NCI-H2107 treated with DMSO at 0.1 percent for 48 hours (cell line): Measurements from ENCODE around the gene KCNC1.

ENCODE experiments used
- DNase-seq: peaks from one replicate; lab custom pipeline; 2025; ENCODE audit not compliant: unreplicated experiment; lab: John Stamatoyannopoulos, UW

KCNC1 gene

DNA sequence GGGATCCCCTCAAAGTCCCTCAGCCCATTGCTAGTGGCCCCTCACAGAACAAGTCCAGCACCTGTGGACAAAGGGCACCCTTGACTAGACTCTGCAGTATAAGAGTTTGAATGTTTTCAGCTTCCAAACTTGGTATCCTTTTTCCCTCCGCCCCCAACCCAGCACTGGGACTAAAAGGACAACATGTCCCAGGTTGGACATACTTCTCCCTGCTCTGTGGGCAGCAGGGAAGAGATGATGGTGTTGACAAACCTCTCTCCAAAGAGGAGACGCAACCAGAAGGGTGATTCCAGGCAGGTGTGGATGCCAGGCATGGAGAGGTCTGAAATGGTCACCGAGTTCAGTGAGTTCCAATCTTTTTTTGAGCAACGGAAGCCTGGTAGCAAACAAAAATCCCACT is 19.7 kb upstream of the KCNC1 start:
- DNase-seq: no peak

DNA sequence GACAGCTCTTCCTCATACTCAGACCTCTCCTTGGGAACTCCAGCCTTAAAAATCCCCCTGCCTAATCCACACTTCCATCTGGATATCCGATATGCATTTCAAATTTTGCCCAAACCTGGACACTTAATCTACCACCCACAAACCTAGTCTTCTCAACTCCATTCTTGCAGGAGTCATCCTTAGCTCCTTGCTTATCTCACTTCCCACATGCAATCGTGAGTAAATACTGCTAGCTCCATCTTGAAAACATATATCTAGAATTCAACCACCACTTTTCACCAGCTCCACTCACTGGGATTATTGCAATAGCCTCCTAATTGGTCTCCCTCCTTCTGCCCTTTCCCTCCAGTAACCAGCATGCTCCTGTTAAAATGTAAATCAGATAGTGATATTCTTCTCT is 17.8 kb upstream of the KCNC1 start:
- no peak for DNase-seq

DNA sequence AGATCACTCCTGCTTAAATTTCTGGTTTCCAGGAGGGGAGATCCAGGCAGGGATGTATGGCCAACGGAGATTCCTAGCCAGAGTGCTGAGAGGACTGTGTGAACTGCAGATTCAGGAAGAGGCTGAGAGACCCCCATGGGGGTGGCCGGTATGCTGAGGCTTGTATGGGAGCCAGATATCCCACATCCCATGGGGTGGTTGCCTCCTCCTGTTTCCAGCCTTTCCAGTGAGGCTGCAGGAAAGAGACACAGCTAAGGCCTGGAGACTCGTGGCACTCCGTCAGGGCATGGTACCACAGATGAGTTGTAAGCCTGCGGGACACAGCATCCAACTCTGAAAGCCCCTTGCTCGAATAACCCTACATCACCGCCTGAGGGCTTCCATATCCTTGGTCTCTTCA is 16.6 kb upstream of the KCNC1 start:
- DNase-seq: no peak

DNA sequence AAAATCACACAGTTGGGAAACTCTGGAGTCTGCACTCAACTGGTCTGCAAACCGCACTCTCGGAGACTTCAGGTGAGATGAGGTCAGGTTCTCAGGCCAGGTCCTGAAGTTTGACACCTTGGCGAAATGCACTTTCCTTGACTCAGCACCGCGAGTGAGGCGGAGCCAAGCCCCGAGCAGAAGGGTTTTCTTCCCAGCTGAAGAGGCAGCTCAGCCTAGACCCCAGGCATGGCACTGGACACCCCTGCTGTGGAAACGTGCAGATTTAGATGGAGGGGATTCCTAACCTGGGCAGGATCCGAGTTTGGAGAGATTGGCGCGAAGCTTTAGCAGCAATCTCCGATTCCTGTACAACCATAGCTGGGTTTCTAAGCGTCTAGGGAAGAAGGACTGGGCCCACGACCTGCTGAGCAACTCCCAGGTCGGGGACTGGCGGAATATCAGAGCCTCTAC is 16.0 kb upstream of the KCNC1 start:
- no peak for DNase-seq

DNA sequence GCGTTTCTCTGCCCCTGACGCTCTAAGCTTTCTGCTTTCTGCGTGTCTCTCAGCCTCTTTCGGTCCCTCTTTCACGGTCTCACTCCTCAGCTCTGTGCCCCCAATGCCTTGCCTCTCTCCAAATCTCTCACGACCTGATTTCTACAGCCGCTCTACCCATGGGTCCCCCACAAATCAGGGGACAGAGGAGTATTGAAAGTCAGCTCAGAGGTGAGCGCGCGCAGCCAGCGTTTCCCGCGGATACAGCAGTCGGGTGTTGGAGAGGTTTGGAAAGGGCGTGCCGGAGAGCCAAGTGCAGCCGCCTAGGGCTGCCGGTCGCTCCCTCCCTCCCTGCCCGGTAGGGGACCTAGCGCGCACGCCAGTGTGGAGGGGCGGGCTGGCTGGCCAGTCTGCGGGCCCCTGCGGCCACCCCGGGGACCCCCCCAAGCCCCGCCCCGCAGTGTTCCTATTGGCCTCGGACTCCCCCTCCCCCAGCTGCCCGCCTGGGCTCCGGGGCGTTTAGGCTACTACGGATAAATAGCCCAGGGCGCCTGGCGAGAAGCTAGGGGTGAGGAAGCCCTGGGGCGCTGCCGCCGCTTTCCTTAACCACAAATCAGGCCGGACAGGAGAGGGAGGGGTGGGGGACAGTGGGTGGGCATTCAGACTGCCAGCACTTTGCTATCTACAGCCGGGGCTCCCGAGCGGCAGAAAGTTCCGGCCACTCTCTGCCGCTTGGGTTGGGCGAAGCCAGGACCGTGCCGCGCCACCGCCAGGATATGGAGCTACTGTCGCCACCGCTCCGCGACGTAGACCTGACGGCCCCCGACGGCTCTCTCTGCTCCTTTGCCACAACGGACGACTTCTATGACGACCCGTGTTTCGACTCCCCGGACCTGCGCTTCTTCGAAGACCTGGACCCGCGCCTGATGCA is 15.3 kb upstream of the KCNC1 start, which contains the start of gene MYOD1:
TSS of gene MYOD1 (plus strand) at position 544 of the 910 bp plus-strand sequence. CDS start at position 756, 212 bp downstream.
- no peak for DNase-seq

DNA sequence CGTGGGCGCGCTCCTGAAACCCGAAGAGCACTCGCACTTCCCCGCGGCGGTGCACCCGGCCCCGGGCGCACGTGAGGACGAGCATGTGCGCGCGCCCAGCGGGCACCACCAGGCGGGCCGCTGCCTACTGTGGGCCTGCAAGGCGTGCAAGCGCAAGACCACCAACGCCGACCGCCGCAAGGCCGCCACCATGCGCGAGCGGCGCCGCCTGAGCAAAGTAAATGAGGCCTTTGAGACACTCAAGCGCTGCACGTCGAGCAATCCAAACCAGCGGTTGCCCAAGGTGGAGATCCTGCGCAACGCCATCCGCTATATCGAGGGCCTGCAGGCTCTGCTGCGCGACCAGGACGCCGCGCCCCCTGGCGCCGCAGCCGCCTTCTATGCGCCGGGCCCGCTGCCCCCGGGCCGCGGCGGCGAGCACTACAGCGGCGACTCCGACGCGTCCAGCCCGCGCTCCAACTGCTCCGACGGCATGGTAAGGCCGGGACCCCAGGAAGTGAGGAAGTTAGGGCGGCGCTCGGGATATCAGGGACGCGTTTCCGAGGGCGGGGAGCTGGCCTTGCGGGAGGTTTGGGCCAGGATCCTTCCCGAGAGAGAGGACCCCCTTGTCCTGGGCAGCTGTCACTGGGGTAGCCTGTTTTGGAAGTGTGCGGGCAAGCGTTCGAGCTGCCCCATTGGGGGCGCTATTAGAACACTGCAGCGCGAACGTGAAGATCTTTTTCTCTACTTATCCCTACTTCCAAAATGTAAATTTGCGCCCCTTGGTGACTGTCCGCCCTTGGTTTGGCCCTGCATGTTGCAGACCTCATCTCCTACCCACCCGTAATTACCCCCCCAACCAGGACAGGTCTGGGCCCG is 14.4 kb upstream of the KCNC1 start:
- no peak for DNase-seq

DNA sequence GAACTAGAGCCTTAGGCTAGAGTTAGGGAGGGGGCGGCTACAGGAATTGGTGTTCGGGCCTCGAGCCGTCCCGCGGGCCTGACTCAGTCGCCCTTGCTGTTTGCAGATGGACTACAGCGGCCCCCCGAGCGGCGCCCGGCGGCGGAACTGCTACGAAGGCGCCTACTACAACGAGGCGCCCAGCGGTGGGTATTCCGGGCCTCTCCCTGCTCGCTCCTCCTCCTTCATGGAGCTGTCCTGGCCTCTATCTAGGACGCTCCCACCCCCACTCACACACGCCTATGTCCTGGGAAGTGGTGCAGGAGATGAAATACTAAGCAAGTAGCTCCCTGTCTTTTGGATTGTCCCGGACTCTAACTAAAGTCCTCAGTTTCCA is 13.8 kb upstream of the KCNC1 start:
- DNase-seq: no peak

DNA sequence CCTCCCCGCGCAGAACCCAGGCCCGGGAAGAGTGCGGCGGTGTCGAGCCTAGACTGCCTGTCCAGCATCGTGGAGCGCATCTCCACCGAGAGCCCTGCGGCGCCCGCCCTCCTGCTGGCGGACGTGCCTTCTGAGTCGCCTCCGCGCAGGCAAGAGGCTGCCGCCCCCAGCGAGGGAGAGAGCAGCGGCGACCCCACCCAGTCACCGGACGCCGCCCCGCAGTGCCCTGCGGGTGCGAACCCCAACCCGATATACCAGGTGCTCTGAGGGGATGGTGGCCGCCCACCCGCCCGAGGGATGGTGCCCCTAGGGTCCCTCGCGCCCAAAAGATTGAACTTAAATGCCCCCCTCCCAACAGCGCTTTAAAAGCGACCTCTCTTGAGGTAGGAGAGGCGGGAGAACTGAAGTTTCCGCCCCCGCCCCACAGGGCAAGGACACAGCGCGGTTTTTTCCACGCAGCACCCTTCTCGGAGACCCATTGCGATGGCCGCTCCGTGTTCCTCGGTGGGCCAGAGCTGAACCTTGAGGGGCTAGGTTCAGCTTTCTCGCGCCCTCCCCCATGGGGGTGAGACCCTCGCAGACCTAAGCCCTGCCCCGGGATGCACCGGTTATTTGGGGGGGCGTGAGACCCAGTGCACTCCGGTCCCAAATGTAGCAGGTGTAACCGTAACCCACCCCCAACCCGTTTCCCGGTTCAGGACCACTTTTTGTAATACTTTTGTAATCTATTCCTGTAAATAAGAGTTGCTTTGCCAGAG is 13.2 kb upstream of the KCNC1 start:
- DNase-seq: no peak

DNA sequence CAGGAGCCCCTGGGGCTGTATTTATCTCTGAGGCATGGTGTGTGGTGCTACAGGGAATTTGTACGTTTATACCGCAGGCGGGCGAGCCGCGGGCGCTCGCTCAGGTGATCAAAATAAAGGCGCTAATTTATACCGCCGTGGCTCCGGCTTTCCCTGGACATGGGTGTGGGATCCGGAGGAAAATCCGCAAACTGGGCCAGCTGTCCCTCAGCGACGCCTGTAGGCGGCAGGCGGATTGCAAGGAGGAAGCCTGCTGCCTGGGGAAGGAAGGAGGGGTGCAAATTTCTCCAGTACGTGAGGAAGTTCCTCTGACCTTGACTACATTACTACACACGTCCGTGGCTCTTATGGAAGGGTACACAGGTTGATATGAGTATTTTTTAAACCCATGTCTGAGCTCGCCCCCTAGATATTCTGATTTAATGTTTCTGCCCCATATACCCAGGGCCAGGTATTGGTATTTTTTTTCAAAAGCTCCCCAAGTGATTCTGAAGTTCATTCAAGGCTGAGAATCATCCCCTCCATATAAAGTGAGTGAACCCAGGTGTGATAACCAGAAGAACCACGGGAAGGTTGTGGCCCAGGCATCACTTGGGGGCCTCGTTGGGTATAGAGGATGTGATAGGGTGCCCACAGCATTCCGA is 12.5 kb upstream of the KCNC1 start:
- DNase-seq: no peak

DNA sequence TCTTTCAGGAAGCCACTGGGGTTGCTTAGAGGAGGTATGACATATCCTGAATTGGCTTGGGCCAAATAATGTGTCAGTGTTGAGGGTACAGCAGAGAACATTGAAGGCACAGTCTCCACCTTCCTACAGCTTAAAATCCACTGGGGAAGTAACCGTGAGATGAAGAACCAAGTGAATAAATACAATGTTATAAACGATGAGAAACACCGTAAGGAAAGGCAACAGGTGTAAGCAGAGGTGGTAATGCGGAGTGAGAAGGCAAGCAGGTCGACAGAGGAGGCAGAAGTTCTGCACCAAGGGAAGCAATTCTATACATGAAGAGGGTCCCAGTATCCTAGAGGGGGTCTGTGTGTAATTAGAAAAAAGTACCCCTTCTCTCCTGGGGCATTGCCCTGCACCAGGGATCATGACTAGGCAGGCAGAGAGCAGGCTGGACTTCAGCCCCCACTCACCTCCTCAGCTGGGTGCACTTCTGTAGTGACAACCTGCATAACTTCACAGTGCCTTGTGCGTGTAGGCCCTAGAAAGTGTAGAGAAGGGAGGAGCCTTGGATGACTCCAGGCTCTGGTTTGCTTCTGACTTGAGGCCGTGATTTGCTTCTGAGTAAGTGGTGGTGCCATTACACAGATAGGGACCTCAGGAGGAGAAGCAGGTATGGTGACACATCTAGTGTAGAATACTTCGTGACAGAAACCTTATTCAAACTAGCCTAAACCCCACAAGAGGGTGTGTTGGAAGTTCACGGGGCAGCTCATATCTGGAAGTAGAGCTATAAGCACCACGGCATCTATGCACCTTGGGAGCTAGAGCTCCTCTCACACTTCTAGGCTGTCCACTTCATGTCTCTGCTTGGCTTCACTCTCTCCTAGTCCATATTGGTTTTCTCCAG is 10.3 kb upstream of the KCNC1 start:
- no peak for DNase-seq

DNA sequence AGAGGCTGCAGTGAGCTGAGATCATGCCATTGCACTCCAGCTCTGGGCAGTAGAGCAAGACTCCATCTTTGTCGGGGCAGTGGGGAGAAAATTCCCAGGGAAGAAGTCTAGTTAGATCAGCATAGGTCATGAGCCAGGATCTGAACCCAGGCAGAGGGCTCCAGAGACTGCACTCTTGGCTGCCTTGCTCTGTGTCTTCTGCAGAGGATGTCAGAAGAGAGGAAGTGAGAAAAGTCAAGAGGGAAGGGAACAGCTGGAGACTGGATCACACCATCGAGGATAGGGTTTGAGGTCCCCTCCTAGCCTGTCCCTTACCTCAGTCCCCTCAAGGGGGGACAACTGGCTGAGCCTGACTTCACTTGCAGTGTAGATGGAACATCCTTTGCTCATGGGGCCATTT is 9.4 kb upstream of the KCNC1 start:
- no peak for DNase-seq

DNA sequence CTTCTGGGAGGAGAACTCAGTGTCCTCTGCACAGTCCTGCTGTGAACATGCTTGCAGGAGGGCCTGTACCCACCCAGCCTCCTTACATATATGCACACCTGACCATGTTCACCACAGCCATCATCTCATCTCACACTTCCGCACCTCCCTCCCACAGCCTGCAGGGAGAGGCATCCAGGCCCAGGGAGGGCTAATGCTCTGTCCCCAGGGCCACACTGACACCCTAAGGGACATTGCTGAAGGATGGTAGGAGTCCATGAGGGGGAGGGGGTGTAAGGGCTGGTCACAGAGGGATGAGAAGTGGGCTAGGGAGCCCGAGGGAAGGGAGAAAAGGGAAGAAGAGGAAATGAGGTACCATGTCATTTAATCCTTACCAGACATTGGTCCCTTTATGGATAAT is 4.4 kb upstream of the KCNC1 start:
- no peak for DNase-seq

DNA sequence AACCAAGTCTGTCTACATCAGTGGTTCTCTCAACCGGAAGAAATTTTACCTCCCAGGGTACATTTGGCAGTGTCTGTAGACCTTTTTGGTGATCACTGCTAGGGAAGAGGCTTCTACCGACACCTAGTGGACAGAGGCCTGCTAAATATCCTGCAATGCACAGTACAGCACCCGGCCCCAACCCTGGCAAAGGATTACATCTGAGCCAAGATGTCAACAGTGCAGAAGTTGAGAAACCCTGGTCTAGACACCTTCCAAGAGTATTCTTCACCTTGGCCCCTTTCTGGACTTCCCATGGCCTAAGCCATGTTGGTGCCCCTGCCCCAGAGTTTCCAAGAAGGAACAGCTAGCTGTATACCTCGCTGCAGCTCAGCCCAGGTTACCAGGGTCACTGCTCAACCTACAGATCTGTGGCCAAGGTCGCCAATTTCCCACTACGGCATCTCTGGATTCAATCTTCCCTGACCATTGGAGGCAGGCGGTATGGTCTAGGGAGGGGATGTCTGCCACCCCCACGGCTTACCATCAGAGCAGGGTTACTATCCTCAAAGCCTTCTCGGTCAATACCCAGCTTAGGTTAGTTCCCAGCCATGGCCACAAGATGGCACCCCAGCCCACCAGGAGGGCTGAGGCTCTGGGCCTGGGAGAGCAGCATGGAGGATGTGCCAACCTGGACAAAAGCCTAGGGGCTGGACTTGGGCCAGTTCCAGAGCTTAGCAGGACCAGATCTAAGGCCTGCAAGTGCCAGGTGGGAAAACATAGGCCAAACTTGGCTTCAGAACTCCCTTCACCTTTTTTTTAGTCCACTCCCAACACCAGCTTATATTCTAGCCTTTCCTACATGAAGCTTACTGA is 3.7 kb upstream of the KCNC1 start:
- peak; percentile 81 for DNase-seq

DNA sequence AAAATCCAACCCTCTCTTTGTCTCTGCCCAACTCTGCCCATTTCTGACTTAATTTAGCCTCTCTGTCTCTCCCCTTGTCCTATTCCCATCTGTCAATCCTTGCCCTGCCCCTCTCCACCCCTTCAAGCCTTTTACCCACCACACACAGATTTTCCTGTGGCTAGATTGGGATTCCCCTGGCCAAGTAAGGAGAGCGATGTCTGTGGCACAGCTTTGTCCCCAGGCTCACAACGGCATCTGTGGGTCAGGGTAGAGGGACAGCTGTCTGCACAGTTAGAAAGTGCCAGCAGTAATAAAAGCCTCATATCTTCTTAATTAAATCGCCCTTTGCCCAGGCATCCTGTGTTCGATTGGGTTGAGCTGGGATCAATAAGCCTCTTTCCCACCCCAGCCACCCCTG is 1.3 kb upstream of the KCNC1 start:
- DNase-seq: no peak

DNA sequence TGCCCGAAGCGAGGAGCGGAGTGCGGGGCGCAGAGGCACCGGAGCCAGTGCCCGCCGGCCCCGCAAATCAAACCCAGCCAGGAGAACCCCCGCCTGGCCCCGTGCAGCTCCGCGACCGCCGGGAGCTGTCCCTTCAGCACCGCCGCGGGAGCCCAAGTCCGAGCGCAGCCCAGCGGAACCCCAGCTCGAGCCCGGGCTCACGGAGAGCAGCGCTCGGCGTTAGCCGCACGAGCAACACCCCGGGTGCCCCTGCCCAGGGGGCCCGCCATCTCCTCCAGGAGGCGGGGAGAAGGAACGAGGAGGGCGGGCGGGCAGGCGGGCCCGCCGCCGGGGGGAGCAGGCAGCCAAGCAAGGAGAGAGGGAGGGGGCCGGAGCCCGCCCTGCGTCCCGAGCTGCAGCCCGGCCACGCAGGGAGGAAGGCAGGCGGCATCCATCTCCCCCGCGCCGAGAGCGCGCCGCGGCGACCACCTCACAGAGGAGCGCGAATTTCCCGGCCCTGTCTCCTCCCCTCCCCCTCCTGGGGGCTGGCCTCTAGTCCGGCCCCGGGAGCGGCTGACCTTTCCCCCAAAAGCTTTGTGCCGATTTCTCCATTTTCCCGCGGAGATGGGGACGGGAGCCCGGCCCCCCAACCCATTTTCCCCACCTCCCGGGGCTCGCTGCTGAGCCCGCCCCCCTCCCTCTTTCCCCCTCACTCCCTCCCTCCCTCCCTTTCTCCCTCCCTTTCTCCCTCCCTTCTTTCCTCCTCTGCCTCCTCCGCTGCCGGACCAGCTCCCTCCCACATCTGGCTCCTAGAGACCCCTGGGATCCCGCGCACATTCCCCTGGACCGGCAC is 621 bp downstream of the KCNC1 start:
- DNase-seq: no peak

DNA sequence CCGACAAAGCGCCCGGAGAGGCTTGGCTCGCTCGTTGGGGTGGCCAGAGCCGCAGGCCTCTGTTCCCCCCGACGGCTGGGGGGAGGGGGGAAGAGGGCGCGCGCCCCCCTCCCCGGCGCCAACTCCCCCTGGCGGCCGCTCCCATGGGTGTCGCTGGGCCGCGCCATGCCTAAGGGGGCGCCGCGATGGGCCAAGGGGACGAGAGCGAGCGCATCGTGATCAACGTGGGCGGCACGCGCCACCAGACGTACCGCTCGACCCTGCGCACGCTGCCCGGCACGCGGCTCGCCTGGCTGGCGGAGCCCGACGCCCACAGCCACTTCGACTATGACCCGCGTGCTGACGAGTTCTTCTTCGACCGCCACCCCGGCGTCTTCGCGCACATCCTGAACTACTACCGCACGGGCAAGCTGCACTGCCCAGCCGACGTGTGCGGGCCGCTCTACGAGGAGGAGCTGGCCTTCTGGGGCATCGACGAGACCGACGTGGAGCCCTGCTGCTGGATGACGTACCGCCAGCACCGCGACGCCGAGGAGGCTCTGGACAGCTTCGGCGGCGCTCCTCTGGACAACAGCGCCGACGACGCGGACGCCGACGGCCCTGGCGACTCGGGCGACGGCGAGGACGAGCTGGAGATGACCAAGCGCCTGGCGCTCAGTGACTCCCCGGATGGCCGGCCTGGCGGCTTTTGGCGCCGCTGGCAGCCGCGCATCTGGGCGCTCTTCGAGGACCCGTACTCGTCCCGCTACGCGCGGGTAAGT is 1.4 kb downstream of the KCNC1 start:
- DNase-seq: no peak

DNA sequence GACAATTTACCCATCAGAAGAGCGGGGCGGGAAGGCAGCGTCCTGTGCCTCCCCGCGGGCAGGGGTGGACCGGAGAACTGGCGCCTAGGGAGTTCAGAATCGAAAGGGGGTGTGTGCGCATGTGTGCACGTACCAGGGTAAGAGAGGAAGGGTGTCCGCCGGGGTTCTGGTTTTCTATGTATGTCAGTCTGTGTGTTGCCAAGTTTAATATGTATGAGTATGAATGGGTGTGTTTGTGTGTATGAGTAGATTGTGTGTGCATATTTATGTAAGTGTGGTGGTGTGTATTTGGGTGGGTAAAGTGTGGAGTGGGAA is 2.0 kb downstream of the KCNC1 start:
- DNase-seq: no peak
